Esophagus muscularis mucosa (tissue), 4 donors: ENCODE data around the gene CLDN16. TPM values are rescaled to one million over a fixed set of nuclear protein-coding genes. Genes with fewer than 3 reads are reported as not detected.

ENCODE experiments used
- DNase-seq: peaks from one replicate; pipeline ENCODE4 v3.0.0-alpha.2; 2017; ENCODE audit errors: extremely low spot score
- H3K27ac ChIP-seq, 4 donors: fragments of 200-600 bp; sonication (generic); replicated peaks in 1 of 4; 1 replicate in 3 of 4; 2 replicates in 1 of 4; pipeline ENCODE4 v1.5.1; 2016 to 2019; ENCODE audit warnings: mild to moderate bottlenecking in 1 of 4
- H3K27me3 ChIP-seq, 4 donors: fragments of 200-600 bp; sonication (generic); one replicate each; pipeline versions ENCODE4 v1.5.1 to v1.6.0; 2016 to 2019
- H3K36me3 ChIP-seq, 4 donors: fragments of 200-600 bp; sonication (generic); one replicate each; pipeline ENCODE4 v1.5.1; 2016 to 2019
- H3K4me1 ChIP-seq, 4 donors: fragments of 200-600 bp; sonication (generic); one replicate each; pipeline ENCODE4 v1.5.1; 2016 to 2019
- H3K4me3 ChIP-seq, 4 donors: fragments of 200-600 bp; sonication (generic); 1 replicate in 2 of 4; 2 replicates in 2 of 4; pipeline ENCODE4 v1.5.1; 2016 to 2019; ENCODE audit warnings: mild to moderate bottlenecking in 4 of 4, moderate library complexity in 1 of 4
- H3K9me3 ChIP-seq, 4 donors: fragments of 200-600 bp; sonication (generic); 1 replicate in 3 of 4; 2 replicates in 1 of 4; pipeline ENCODE4 v1.5.1; 2016 to 2019
- EP300 ChIP-seq: sonication (generic); formaldehyde crosslinking; IDR thresholded peaks from one replicate; pipeline ENCODE4 v1.6.1; 2017; ENCODE audit warnings: antibody characterized with exemption
- POLR2A ChIP-seq: fragments of 450-650 bp; IDR thresholded peaks from one replicate; pipeline ENCODE4 v1.6.1; 2017; ENCODE audit warnings: antibody characterized with exemption, moderate library complexity, mild to moderate bottlenecking, low read depth
- POLR2AphosphoS5 ChIP-seq, 2 donors: sonication (generic); formaldehyde crosslinking; IDR thresholded peaks; one replicate each; pipeline ENCODE4 v1.6.1; 2017; ENCODE audit warnings: antibody characterized with exemption in 2 of 2
- WGBS: methylation state at CpG from one replicate; pipeline ENCODE4 v1.1.5; 2018; 5-methylcytosine and 5-hydroxymethylcytosine counted together
- intact Hi-C: fragments of 100-400 bp; cut with DNase I; formaldehyde crosslinking; loops from one replicate; pipeline ENCODE4 v1.15.1; 2023
- total RNA-seq, 4 donors: library from RNA; depleted of rRNA; stranded (reverse); fragments of >200 nt; gene quantifications; one replicate each; pipeline versions ENCODE4 v1.1.0 to v1.2.1, GENCODE V29; 2016
- TF ChIP-seq, protein P1 (sequence below), 3 experiments: fragments of 200-600 bp in 2 of 3; fragments of 450-650 bp in 1 of 3; sonication (generic) in 2 of 3; IDR thresholded peaks; one replicate each; pipeline ENCODE4 v1.5.1; 2017 to 2019; ENCODE audit warnings: antibody characterized with exemption in 3 of 3, mild to moderate bottlenecking in 2 of 3, moderate library complexity in 1 of 3

CLDN16 gene
- total RNA-seq, 4 donors from 2014 or later = not detected

DNA sequence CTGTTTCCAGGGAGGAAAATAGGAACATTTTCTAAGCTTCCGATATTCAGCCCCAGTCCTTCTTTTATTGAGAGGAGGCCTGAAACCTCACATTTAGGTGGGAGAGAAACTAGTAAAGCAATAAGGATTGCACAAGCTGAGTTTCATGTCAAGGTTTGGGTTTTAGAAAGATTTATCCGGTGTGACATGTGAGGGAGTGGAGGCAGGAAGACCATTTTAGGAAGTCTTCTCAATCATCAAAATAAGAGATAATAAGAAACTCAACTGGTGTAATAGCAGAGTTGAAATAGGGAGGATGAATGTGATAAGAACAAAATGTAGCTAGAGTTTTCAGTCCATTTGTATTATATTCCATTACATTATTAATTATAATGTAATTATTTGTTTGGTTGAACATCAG, 27.7 kb upstream of the CLDN16 start:
- Histone ChIP-seq H3K27ac (no peak overlapping the region), H3K4me1 (peaks cover 0 to 3% (median 0%) of the 10 kb centered on the region in 4 donors), H3K27me3 (no peaks in the 10 kb centered on the region), H3K9me3 (no peaks in the 10 kb centered on the region), H3K36me3 (no peaks in the 10 kb centered on the region), H3K4me3 (no peak overlapping the region)
- DNase-seq = no peak
- intact Hi-C loops = no loop called here
- WGBS = 83% methylated on average over 2 of the region's 2 CpGs
- TF ChIP-seq POLR2AphosphoS5 (IDR thresholded peaks at IDR 0.05) = no peak
- no peak for TF ChIP-seq POLR2A
- TF ChIP-seq, protein P1, sequence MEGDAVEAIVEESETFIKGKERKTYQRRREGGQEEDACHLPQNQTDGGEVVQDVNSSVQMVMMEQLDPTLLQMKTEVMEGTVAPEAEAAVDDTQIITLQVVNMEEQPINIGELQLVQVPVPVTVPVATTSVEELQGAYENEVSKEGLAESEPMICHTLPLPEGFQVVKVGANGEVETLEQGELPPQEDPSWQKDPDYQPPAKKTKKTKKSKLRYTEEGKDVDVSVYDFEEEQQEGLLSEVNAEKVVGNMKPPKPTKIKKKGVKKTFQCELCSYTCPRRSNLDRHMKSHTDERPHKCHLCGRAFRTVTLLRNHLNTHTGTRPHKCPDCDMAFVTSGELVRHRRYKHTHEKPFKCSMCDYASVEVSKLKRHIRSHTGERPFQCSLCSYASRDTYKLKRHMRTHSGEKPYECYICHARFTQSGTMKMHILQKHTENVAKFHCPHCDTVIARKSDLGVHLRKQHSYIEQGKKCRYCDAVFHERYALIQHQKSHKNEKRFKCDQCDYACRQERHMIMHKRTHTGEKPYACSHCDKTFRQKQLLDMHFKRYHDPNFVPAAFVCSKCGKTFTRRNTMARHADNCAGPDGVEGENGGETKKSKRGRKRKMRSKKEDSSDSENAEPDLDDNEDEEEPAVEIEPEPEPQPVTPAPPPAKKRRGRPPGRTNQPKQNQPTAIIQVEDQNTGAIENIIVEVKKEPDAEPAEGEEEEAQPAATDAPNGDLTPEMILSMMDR (IDR thresholded peaks at IDR 0.05) = no peak
- no peak for TF ChIP-seq EP300

DNA sequence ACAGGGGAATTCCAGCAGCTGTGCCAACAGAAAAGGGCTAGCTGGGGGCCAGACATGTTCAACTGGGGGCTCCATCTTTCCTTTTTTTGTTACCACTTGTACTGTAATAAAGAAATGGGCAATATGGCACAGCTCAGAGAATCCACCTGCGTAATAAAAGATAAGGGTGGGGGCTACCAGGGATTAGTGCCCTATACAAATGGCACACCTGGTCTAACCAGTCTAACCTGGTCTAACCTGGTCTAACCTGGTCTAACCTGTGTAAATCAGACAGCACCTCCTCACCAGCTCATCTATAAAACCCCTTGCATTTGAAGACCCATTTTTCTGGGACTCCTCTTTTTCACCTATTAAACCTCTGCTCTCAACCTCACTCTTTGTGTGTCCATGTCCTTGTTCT, 26.2 kb upstream of the CLDN16 start:
- Histone ChIP-seq H3K4me1 (peaks cover 0 to 3% (median 0%) of the 10 kb centered on the region in 4 donors), H3K9me3 (no peaks in the 10 kb centered on the region), H3K27ac (no peak overlapping the region), H3K4me3 (no peak overlapping the region), H3K36me3 (no peaks in the 10 kb centered on the region), H3K27me3 (no peaks in the 10 kb centered on the region)
- TF ChIP-seq POLR2AphosphoS5 (IDR thresholded peaks at IDR 0.05) = no peak
- no peak for TF ChIP-seq POLR2A
- TF ChIP-seq, protein P1 (IDR thresholded peaks at IDR 0.05) = no peak
- no peak for TF ChIP-seq EP300
- intact Hi-C loops = no loop called here
- 89% methylated on average over 1 of the region's 1 CpG for WGBS
- no peak for DNase-seq

DNA sequence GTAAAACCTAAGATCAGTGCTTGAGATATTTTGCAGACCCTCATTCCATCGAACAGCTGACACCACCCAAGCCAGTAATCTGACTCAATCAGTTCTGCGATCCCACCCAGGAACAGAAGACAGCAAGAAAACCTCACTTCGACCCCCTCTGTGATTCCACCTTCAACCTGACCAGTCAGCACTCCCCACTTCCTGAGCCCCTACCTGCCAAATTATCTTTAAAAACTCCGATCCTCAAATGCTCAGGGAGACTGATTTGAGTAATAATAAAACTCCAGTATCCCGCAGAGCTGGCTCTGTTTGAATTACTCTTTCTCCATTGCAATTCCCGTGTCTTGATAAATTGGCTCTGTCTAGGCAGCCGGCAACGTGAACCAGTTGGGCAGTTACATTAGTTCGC, 25.7 kb upstream of the CLDN16 start:
- H3K36me3 ChIP-seq = no peaks in the 10 kb centered on the region
- H3K4me3 ChIP-seq = no peak overlapping the region
- intact Hi-C loops = no loop called here
- no peaks in the 10 kb centered on the region for H3K27me3 ChIP-seq
- no peak for DNase-seq
- TF ChIP-seq POLR2AphosphoS5 (IDR thresholded peaks at IDR 0.05) (no peak), EP300 (no peak), POLR2A (no peak)
- TF ChIP-seq, protein P1 (IDR thresholded peaks at IDR 0.05) = no peak
- 78% methylated on average over 9 of the region's 9 CpGs for WGBS
- no peak overlapping the region for H3K27ac ChIP-seq
- H3K9me3 ChIP-seq = no peaks in the 10 kb centered on the region
- H3K4me1 ChIP-seq = peaks cover 0 to 3% (median 0%) of the 10 kb centered on the region in 4 donors

DNA sequence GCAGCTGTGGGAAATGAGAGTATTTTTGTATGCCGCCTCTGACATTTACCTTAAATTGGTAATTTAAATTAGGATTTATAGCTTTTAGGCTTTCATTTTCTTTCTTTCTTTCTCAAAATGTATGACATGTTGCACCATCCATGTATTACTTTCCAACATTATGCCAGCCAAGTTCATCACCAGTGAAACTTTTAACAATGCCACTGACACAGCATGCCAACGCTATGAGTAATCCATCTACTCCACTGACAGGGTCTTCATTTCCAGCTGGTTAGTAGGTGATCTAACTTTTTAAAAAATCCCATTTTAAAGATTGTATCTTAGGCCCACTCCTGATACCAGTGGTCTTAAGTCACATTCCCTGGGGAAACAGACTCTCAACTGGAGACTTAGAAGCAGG, 21.8 kb upstream of the CLDN16 start:
- Histone ChIP-seq H3K9me3 (no peaks in the 10 kb centered on the region), H3K36me3 (no peaks in the 10 kb centered on the region), H3K4me1 (peaks cover 0 to 3% (median 0%) of the 10 kb centered on the region in 4 donors), H3K27ac (no peak overlapping the region), H3K4me3 (no peak overlapping the region), H3K27me3 (no peaks in the 10 kb centered on the region)
- no peak for DNase-seq
- 39% methylated on average over 2 of the region's 2 CpGs for WGBS
- TF ChIP-seq POLR2A = no peak
- no peak for TF ChIP-seq EP300
- no peak for TF ChIP-seq POLR2AphosphoS5 (IDR thresholded peaks at IDR 0.05)
- TF ChIP-seq, protein P1 (IDR thresholded peaks at IDR 0.05) = no peak
- intact Hi-C loops = no loop called here

DNA sequence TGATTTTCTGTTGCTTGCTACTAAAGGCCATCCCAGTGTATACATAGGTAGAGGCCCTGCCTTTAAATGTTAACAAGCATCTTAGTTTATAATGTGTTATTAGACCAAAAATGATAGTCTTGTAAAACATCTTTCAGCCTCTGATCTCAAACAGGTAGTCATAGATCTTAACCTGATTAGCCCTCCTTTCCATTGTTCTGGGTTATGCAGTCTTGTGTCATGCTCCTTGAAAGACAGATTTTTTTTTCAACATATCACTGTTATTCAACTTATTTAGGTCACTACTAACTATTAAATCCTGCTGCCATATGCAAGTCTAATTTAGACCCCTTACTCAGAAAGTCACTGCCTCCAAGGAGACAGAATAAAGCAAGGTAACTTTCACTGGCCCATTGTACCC, 19.1 kb upstream of the CLDN16 start:
- TF ChIP-seq POLR2A = no peak
- TF ChIP-seq EP300 = no peak
- TF ChIP-seq, protein P1 (IDR thresholded peaks at IDR 0.05) = no peak
- no peak for TF ChIP-seq POLR2AphosphoS5 (IDR thresholded peaks at IDR 0.05)
- Histone ChIP-seq H3K27ac (no peak overlapping the region), H3K9me3 (no peaks in the 10 kb centered on the region), H3K4me3 (no peak overlapping the region), H3K36me3 (no peaks in the 10 kb centered on the region), H3K4me1 (no peaks in the 10 kb centered on the region), H3K27me3 (no peaks in the 10 kb centered on the region)
- DNase-seq = no peak
- intact Hi-C loops = no loop called here
